HG03521 (cell line): ENCODE measurements around the gene ADCY9.
"Not testable (repeated sequence)": the region's sequence is repeated elsewhere in the genome, so short reads cannot be mapped to it uniquely, and the experiment has no call there.

ENCODE experiments used
- ATAC-seq: cut with Tn5 transposase; IDR thresholded peaks from one replicate; pipeline ENCODE4 v1.9.1; 2021; ENCODE audit warnings: mild to moderate bottlenecking, moderate library complexity; ENCODE audit not compliant: unreplicated experiment

Gene ADCY9

GRCh38 chr16:4094127-4094773 is 22.0 kb downstream of the ADCY9 start:
- ATAC-seq = no peak

DNA sequence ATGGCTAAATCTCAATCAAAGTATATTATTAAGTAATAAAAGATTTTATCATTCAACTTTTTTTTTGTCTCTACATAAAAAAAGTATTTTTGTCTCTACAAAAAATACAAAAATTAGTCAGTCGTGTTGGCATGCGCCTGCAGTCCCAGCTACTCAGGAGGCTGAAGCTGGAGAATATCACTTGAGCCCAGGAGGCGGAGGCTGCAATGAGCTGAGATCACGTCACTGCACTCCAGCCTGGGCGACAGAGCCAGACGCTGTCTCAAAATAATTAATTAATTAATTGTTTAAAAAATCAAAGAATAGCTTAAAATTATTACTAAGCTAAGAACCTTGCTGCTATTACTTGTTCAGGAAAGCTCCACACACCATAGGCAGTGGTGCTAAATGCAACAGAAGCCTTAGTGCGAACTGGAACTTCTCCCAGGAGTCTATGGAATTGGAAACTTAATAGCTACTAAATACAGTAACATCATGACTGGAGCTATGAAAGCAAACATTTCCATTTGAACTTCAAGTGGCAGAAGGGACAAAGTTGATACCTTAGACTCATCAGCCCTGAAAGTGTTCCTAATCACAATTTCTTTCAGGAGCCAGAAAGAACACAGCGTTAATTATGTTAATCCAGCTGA is 22.6 kb downstream of the ADCY9 start:
- ATAC-seq = no peak

- ATAC-seq = no peak
Measured at GRCh38 chr16:4092547-4093265, 23.5 kb downstream of the ADCY9 start.

DNA sequence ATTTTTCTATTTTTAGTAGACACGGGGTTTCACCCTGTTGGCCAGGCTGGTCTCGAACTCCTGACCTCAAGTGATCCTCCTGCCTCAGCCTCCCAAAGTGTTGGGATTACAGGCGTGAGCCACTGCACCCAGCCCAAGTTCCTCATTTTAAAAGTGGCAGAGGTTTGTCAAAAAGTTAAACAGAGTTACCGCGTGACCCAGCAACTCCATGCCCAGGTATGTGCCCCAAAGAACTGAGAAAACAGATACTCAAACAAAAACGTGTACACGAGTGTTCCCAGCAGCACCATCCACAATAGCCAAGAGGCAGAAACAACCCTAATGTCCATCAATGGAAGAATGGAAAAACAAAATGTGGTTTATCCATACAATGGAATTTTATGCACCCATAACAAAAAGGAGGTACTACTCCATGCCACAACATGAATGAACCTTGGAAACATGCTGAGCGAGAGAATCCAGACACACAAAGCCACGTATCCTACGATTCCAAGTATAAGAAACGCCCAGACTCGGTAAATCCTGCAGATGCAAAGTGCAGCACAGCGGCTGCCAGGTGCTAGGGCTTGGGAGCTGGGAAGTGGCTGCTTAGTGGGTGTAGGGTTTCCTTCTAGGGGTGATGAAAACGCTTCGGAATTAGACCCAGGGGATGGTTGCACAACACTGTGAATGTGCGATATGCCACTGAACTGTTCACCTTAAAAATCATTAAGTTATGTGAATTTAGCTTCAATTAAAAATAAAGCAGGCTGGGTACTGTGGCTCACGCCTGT is 24.8 kb downstream of the ADCY9 start:
- no peak for ATAC-seq

GRCh38 chr16:4090351-4090851 is 25.8 kb downstream of the ADCY9 start:
- ATAC-seq = no peak

DNA sequence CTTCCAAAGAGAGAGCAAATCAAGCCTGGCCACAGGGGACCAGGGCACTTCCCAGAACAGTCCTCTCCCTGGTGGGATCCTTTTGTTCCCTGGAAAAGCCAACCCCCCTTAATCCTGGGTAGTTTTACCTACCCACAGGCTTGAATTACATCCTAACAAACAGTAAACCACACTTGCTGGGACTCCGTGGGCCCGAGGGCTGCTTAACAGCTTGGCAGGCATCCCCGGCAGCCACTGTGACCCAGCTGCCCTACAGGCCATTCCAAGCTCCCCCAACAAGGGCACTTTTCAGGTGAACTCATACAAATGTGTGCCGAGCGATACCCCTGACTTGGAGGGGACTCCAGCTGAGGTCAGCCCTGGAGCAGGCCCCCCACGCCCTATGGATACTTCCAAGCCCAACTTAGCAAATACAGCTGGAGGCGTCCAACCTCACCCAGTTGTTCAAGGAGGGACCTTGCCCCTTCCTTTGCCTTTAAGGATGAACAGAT is 26.4 kb downstream of the ADCY9 start:
- no peak for ATAC-seq

- no peak for ATAC-seq
Measured at GRCh38 chr16:4089251-4089810, 26.9 kb downstream of the ADCY9 start.

- ATAC-seq = no peak
Measured at GRCh38 chr16:4087990-4088577, 28.2 kb downstream of the ADCY9 start.

- no peak for ATAC-seq
Measured at GRCh38 chr16:4087099-4087885, 28.9 kb downstream of the ADCY9 start.

GRCh38 chr16:4086153-4086552 is 30.1 kb downstream of the ADCY9 start:
- ATAC-seq = no peak

- no peak for ATAC-seq
Measured at GRCh38 chr16:4085405-4085970, 30.8 kb downstream of the ADCY9 start.

GRCh38 chr16:4083347-4083870 is 32.8 kb downstream of the ADCY9 start:
- no peak for ATAC-seq

DNA sequence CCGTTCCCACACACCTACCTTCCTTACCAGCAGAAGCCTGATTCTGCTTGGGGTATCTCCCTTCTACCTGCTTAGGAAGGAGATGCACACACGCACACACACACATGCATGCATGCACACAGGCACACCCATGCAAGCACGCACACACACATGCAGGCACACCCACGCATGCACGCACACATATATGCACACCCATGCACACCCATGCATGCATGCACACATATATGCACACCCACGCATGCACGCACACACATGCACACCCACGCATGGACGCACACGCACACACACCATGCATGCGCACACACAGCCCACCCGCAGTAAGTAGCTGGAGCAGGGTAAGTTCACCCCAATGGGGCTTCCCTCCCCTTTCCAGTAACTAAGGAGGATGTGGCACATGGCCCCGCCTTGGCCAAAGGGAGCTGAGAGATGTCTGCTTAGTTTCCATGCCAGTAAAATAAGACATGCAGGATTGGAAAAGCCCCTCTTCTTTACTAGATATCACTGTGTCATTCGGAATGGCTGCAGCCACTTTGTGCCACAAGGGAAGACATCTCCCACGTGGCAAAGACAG is 33.7 kb downstream of the ADCY9 start:
- ATAC-seq = no peak

DNA sequence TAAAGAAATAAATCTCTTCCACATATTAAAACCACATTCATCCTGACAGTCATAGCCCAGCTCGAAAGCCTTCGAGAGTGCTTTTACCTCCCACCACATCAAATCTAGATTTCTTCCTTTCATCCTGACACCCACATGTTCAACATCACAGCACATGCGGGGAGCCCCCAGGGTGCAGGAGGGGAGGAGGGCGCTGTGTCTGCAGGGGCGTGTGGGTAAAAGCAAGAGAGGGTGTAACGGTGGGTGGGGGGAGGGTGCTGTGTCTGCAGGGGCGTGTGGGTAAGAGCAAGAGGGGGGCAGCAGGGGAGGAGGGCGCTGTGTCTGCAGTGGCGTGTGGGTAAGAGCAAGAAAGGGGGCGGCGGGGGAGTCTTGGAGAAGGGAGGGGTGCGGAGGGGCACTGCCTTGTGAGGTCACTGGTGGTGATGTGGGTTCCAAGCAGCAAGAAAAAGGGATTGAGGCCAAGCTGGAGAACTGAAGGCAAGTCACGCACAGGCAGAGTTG is 34.7 kb downstream of the ADCY9 start:
- no peak for ATAC-seq

- no peak for ATAC-seq
Measured at GRCh38 chr16:4081047-4081446, 35.2 kb downstream of the ADCY9 start.

- ATAC-seq = no peak
Measured at GRCh38 chr16:4077174-4077649, 39.0 kb downstream of the ADCY9 start.

DNA sequence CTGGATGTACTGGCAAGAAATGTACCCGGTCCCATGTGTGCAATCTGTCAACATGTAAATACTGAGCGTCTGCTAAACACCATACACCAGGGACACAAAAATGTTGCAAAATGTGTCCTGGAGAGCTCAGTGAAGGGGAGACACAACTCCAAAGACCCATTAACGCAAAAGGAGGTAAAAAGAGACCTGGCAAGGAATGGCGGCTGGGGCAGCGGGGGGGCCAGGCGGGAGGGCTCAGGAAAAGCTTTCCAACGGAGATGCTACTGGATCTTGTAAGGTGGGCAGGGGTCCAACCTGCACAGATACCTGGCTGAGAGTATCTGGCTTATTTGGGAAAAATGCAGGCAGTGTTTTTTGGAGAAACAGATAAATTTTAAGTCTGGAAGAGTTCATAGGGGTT is 40.7 kb downstream of the ADCY9 start:
- ATAC-seq = no peak

- ATAC-seq = not testable (repeated sequence)
Measured at GRCh38 chr16:4073150-4073549, 43.1 kb downstream of the ADCY9 start.
